ENCODE measurements around the gene RBM20. TPM values are rescaled to one million over a fixed set of nuclear protein-coding genes. Genes with fewer than 3 reads are reported as not detected.
"Not testable (repeated sequence)": the region's sequence is repeated elsewhere in the genome, so short reads cannot be mapped to it uniquely, and the experiment has no call there.

The RBM20 gene
- total RNA-seq, 1 experiment from 2014 or later: not detected

DNA sequence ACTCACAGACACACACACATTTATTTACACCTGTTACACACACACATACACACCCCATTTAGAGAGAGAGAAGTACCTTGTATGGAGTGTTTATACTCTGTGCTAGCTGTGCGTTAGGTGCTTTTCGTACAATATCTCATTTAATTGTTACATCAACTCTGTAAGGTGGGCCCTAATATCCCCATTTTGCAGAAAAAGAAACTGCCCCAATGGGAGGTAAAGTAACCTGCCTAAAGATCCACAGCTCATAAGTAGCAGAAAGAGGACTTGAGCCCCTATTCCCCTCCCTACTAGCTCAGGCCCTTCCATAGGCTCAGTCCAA lies 23.8 kb upstream of the RBM20 start:
- Mint-ChIP-seq H3K27me3 (ENCODE audit: unreplicated experiment) (no peaks in the 10 kb centered on the region), H3K4me3 (ENCODE audit: low read depth, unreplicated experiment) (no peak overlapping the region)
- CTCF ChIA-PET: no interaction called here

DNA sequence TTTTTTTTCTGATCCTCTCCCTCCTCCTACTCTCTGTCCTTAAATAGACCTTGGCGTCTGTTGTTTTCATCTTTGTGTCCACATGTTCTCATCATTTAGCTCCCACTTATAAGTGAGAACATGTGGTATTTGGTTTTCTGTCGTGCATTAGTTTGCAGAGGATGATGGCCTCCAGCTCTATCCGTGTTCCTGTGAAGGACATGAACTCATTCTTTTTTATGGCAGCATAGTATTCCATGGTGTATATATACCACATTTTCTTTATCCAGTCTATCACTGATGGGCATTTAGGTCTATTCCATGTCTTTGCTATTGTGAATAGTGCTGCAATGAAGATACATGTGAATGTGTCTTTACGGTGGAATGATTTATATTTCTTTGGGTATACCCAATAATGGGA lies 20.8 kb upstream of the RBM20 start:
- intact Hi-C loops (cut with micrococcal nuclease; ENCODE audit: unreplicated experiment); CTCF ChIA-PET; H3K36me3 Mint-ChIP-seq (ENCODE audit: insufficient read depth, unreplicated experiment); BruUV-seq (replicated peaks); DNase-seq; H3K9me3 Mint-ChIP-seq (ENCODE audit: low read depth, unreplicated experiment); H3K4me3 Mint-ChIP-seq (ENCODE audit: low read depth, unreplicated experiment); H3K27ac Mint-ChIP-seq (ENCODE audit: unreplicated experiment); H3K27me3 Mint-ChIP-seq (ENCODE audit: unreplicated experiment); H3K4me1 Mint-ChIP-seq (ENCODE audit: low read depth, unreplicated experiment): not testable (repeated sequence)

More for the DNA sequence above, 23.8 kb upstream of the RBM20 start:
- Mint-ChIP-seq H3K9me3 (ENCODE audit: low read depth, unreplicated experiment) (no peaks in the 10 kb centered on the region), H3K27ac (ENCODE audit: unreplicated experiment) (no peak overlapping the region), H3K4me1 (ENCODE audit: low read depth, unreplicated experiment) (no peaks in the 10 kb centered on the region), H3K36me3 (ENCODE audit: insufficient read depth, unreplicated experiment) (no peaks in the 10 kb centered on the region)
- BruUV-seq (replicated peaks): no TSS peak
- no peak for DNase-seq
- TF ChIP-seq, protein P1, sequence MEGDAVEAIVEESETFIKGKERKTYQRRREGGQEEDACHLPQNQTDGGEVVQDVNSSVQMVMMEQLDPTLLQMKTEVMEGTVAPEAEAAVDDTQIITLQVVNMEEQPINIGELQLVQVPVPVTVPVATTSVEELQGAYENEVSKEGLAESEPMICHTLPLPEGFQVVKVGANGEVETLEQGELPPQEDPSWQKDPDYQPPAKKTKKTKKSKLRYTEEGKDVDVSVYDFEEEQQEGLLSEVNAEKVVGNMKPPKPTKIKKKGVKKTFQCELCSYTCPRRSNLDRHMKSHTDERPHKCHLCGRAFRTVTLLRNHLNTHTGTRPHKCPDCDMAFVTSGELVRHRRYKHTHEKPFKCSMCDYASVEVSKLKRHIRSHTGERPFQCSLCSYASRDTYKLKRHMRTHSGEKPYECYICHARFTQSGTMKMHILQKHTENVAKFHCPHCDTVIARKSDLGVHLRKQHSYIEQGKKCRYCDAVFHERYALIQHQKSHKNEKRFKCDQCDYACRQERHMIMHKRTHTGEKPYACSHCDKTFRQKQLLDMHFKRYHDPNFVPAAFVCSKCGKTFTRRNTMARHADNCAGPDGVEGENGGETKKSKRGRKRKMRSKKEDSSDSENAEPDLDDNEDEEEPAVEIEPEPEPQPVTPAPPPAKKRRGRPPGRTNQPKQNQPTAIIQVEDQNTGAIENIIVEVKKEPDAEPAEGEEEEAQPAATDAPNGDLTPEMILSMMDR (IDR thresholded peaks at IDR 0.05; ENCODE audit: unreplicated experiment): no peak
- intact Hi-C loops (cut with micrococcal nuclease; ENCODE audit: unreplicated experiment): no loop called here

DNA sequence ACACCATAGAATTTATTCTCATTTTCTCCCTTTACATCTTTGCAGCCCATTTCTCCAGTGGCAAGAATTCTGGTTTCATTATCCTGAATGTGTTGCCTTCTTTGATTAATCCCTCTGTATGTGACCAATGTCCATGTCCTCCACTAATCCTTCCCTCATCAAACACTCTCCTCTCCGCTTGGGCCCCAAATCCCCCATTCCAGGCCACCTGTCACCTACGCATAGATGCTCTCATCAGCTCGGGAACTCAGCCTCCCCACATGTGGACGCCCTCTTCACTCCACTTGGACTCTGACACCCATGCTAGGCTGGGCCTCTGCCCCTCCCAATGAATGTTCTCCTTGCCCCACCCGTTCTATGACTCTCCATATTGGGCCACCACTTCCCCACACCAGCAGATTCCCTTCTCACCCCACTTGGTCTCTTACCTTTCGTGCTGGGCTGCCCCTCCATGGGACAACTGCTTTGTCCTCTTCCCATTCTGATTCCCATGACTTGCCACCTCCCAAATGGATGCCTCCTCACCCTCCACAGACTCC lies 18.7 kb upstream of the RBM20 start:
- Mint-ChIP-seq H3K4me1 (ENCODE audit: low read depth, unreplicated experiment) (peaks cover 12% of the 10 kb centered on the region), H3K4me3 (ENCODE audit: low read depth, unreplicated experiment) (no peak overlapping the region), H3K27me3 (ENCODE audit: unreplicated experiment) (no peaks in the 10 kb centered on the region), H3K36me3 (ENCODE audit: insufficient read depth, unreplicated experiment) (no peaks in the 10 kb centered on the region), H3K27ac (ENCODE audit: unreplicated experiment) (no peak overlapping the region), H3K9me3 (ENCODE audit: low read depth, unreplicated experiment) (no peaks in the 10 kb centered on the region)
- CTCF ChIA-PET: no interaction called here
- DNase-seq: no peak
- BruUV-seq (replicated peaks): no TSS peak
- TF ChIP-seq, protein P1 (IDR thresholded peaks at IDR 0.05; ENCODE audit: unreplicated experiment): no peak
- intact Hi-C loops (cut with micrococcal nuclease; ENCODE audit: unreplicated experiment): no loop called here

DNA sequence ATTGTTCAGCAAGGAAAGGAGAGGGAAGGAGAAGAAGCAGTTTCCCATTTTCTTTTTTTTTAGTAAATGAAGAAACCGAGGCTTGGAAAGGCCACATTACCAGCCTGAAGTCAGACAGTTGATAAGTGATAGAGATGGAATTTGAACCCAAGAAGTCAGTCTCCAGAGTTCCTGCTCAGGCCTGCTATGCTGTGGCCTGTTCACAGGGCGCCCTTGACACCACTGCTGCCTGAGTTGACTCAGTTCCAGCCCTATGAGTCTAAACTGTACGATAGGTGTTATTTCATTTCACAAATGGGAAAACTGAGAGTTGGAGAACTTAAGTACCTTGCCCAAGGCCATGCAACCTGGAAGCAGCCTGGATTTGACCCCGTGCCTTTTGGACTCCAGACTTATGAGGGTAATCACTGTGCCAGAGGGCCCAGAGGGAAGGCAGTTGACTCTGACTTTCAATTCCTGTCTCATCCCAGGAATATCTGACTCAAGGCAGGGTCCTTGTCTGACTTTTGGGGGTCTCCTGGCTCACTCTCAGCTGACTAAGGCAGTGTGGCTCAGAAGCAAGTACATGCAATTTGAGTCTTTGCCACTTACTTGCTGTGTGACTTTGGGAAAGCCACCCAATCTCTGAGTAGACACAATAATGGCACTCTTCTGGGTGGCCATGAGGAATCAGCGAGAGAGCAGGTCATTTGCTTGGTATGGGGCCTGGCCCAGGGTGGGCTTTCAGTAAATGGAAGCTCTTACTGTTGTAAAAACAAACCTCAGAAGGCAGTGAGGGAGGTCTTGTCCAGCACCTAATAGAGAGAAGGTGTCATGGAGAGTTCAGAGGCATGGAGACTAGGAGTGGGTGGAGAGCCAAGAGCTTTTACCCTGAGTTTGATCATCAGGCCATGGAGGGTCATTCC lies 17.9 kb upstream of the RBM20 start:
- CTCF ChIA-PET: no interaction called here
- Mint-ChIP-seq H3K9me3 (ENCODE audit: low read depth, unreplicated experiment) (no peaks in the 10 kb centered on the region), H3K36me3 (ENCODE audit: insufficient read depth, unreplicated experiment) (no peaks in the 10 kb centered on the region), H3K4me3 (ENCODE audit: low read depth, unreplicated experiment) (no peak overlapping the region), H3K27ac (ENCODE audit: unreplicated experiment) (no peak overlapping the region), H3K4me1 (ENCODE audit: low read depth, unreplicated experiment) (peaks cover 12% of the 10 kb centered on the region), H3K27me3 (ENCODE audit: unreplicated experiment) (no peaks in the 10 kb centered on the region)
- DNase-seq: no peak
- TF ChIP-seq, protein P1 (IDR thresholded peaks at IDR 0.05; ENCODE audit: unreplicated experiment): no peak
- no TSS peak for BruUV-seq (replicated peaks)
- intact Hi-C loops (cut with micrococcal nuclease; ENCODE audit: unreplicated experiment): no loop called here

DNA sequence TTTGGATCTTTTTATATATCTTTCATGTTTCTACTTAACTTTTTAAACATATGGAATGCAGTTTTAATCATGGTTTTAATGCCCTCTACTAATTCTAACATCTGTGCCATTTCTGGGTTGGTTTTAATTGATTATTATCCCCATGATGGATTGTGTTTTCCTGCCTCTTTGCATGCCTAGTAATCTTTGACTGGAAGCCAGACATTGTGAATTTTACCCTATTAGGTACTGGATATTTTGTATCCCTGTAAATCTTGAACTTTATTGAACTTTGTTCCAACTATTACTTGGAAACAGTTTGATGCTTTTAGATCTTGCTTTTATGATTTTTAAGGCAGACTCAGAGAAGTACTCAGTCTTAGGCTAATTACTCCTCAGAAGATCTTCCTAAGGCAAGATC lies 16.0 kb upstream of the RBM20 start:
- intact Hi-C loops (cut with micrococcal nuclease; ENCODE audit: unreplicated experiment): no loop called here
- Mint-ChIP-seq H3K4me1 (ENCODE audit: low read depth, unreplicated experiment) (peaks cover 12% of the 10 kb centered on the region), H3K36me3 (ENCODE audit: insufficient read depth, unreplicated experiment) (no peaks in the 10 kb centered on the region), H3K4me3 (ENCODE audit: low read depth, unreplicated experiment) (no peak overlapping the region), H3K9me3 (ENCODE audit: low read depth, unreplicated experiment) (no peaks in the 10 kb centered on the region), H3K27me3 (ENCODE audit: unreplicated experiment) (no peaks in the 10 kb centered on the region), H3K27ac (ENCODE audit: unreplicated experiment) (no peak overlapping the region)
- DNase-seq: no peak
- CTCF ChIA-PET: no interaction called here
- BruUV-seq (replicated peaks): no TSS peak
- TF ChIP-seq, protein P1 (IDR thresholded peaks at IDR 0.05; ENCODE audit: unreplicated experiment): no peak

All from Calu3 (cell line).